Activated CD4-positive, alpha-beta memory T cell treated with anti-CD3 and anti-CD28 coated beads for 36 hours (primary cell): Measurements from ENCODE around the gene CYSTM1. TPM values are rescaled to one million over a fixed set of nuclear protein-coding genes. Genes with fewer than 3 reads are reported as not detected.
"Not testable (repeated sequence)": the region's sequence is repeated elsewhere in the genome, so short reads cannot be mapped to it uniquely, and the experiment has no call there.

ENCODE experiments used
- CTCF ChIA-PET: fragments of 350-600 bp; sonication (Branson Sonifier 250); formaldehyde crosslinking; loops from one replicate; lab custom pipeline; 2021; ENCODE audit warnings: antibody characterized with exemption, inconsistent platforms; lab: Charles Lee
- POLR2A ChIA-PET: fragments of 350-600 bp; sonication (Branson Sonifier 250); formaldehyde crosslinking; loops from one replicate; lab custom pipeline; 2021; ENCODE audit warnings: antibody characterized with exemption; lab: Charles Lee
- DNase-seq: peaks from one replicate; pipeline ENCODE4 v3.0.0-alpha.2; 2020
- H3K27ac Mint-ChIP-seq: one replicate; pipeline ENCODE4 v1.8.0; 2021; ENCODE audit warnings: mixed read lengths
- H3K27me3 Mint-ChIP-seq: one replicate; pipeline ENCODE4 v1.8.0; 2021; ENCODE audit warnings: mixed read lengths
- H3K36me3 Mint-ChIP-seq: one replicate; pipeline ENCODE4 v1.8.0; 2021; ENCODE audit warnings: mixed read lengths
- H3K4me1 Mint-ChIP-seq: one replicate; pipeline ENCODE4 v1.8.0; 2021; ENCODE audit warnings: low read depth, mixed read lengths
- H3K4me3 Mint-ChIP-seq: one replicate; pipeline ENCODE4 v1.8.0; 2021; ENCODE audit warnings: mild to moderate bottlenecking, mixed read lengths
- H3K9me3 Mint-ChIP-seq: one replicate; pipeline ENCODE4 v1.8.0; 2021; ENCODE audit warnings: mixed read lengths
- intact Hi-C: fragments of 100-400 bp; cut with micrococcal nuclease; formaldehyde crosslinking; loops from one replicate; pipeline ENCODE4 v1.15.1; 2023
- total RNA-seq, 2 experiments: library from RNA; stranded (reverse); gene quantifications; one replicate each; pipeline ENCODE4 v1.2.3, GENCODE V29; 2021

The CYSTM1 gene
- total RNA-seq, 2 experiments from 2014 or later = 25.2 to 26.5 TPM

- Mint-ChIP-seq H3K27me3 (no peaks in the 10 kb centered on the region), H3K36me3 (peaks cover 3% of the 10 kb centered on the region), H3K4me1 (no peaks in the 10 kb centered on the region), H3K4me3 (no peak overlapping the region), H3K9me3 (no peaks in the 10 kb centered on the region), H3K27ac (no peak overlapping the region)
- intact Hi-C loops = no loop called here
- ChIA-PET CTCF (no interaction called here), POLR2A (no interaction called here)
- no peak for DNase-seq
These were observed 21.3 kb downstream of the CYSTM1 start for GRCh38 chr5:140196115-140196814.

GRCh38 chr5:140197023-140197422, 22.0 kb downstream of the CYSTM1 start:
- intact Hi-C loops = no loop called here
- Mint-ChIP-seq H3K27ac (no peak overlapping the region), H3K27me3 (no peaks in the 10 kb centered on the region), H3K4me1 (no peaks in the 10 kb centered on the region), H3K9me3 (no peaks in the 10 kb centered on the region), H3K4me3 (no peak overlapping the region), H3K36me3 (peaks cover 3% of the 10 kb centered on the region)
- POLR2A ChIA-PET = no interaction called here
- CTCF ChIA-PET = no interaction called here
- no peak for DNase-seq

- H3K36me3 Mint-ChIP-seq, H3K4me3 Mint-ChIP-seq, H3K27ac Mint-ChIP-seq, POLR2A ChIA-PET, intact Hi-C loops, H3K27me3 Mint-ChIP-seq, DNase-seq, H3K9me3 Mint-ChIP-seq, H3K4me1 Mint-ChIP-seq: not testable (repeated sequence)
- CTCF ChIA-PET = interaction anchor here (0.6 kb wide), 1 partner anchor 521 kb away, joined by 3 read pairs; no protein-coding TSS in a partner anchor
These were observed 23.9 kb downstream of the CYSTM1 start for GRCh38 chr5:140198915-140199314.

GRCh38 chr5:140202078-140202477, 27.1 kb downstream of the CYSTM1 start:
- intact Hi-C loops = no loop called here
- no peak overlapping the region for H3K27ac Mint-ChIP-seq
- CTCF ChIA-PET = no interaction called here
- no peaks in the 10 kb centered on the region for H3K9me3 Mint-ChIP-seq
- no peak overlapping the region for H3K4me3 Mint-ChIP-seq
- H3K36me3 Mint-ChIP-seq = peaks cover 3% of the 10 kb centered on the region
- H3K4me1 Mint-ChIP-seq = no peaks in the 10 kb centered on the region
- peaks cover 2% of the 10 kb centered on the region for H3K27me3 Mint-ChIP-seq
- POLR2A ChIA-PET = no interaction called here
- DNase-seq = no peak

- POLR2A ChIA-PET = no interaction called here
- CTCF ChIA-PET = no interaction called here
- peaks cover 4% of the 10 kb centered on the region for H3K4me1 Mint-ChIP-seq
These were observed 27.6 kb downstream of the CYSTM1 start for GRCh38 chr5:140202610-140203009.

GRCh38 chr5:140205216-140205615, 30.2 kb downstream of the CYSTM1 start:
- POLR2A ChIA-PET = no interaction called here
- CTCF ChIA-PET = interaction anchor here (1.4 kb wide), 1 partner anchor 147 kb away, joined by 6 read pairs; no protein-coding TSS in a partner anchor

More at GRCh38 chr5:140202610-140203009, 27.6 kb downstream of the CYSTM1 start:
- intact Hi-C loops = no loop called here
- no peak overlapping the region for H3K27ac Mint-ChIP-seq
- peaks cover 3% of the 10 kb centered on the region for H3K36me3 Mint-ChIP-seq
- H3K4me3 Mint-ChIP-seq = no peak overlapping the region
- DNase-seq = no peak
- H3K9me3 Mint-ChIP-seq = no peaks in the 10 kb centered on the region
- peaks cover 2% of the 10 kb centered on the region for H3K27me3 Mint-ChIP-seq

GRCh38 chr5:140205952-140206351, 31.0 kb downstream of the CYSTM1 start:
- Mint-ChIP-seq H3K36me3 (peaks cover 2% of the 10 kb centered on the region), H3K27ac (no peak overlapping the region), H3K9me3 (no peaks in the 10 kb centered on the region), H3K4me3 (no peak overlapping the region), H3K4me1 (peaks cover 6% of the 10 kb centered on the region), H3K27me3 (peaks cover 2% of the 10 kb centered on the region)
- POLR2A ChIA-PET = no interaction called here
- no peak for DNase-seq
- CTCF ChIA-PET = interaction anchor here (1.4 kb wide), 1 partner anchor 146 kb away, joined by 6 read pairs; no protein-coding TSS in a partner anchor
- intact Hi-C loops = no loop called here

More at GRCh38 chr5:140205216-140205615, 30.2 kb downstream of the CYSTM1 start:
- Mint-ChIP-seq H3K4me1 (peaks cover 6% of the 10 kb centered on the region), H3K9me3 (no peaks in the 10 kb centered on the region), H3K27ac (no peak overlapping the region), H3K27me3 (peaks cover 2% of the 10 kb centered on the region), H3K36me3 (peaks cover 2% of the 10 kb centered on the region), H3K4me3 (no peak overlapping the region)
- intact Hi-C loops = no loop called here
- DNase-seq = no peak

- no peak overlapping the region for H3K4me3 Mint-ChIP-seq
- no peak for DNase-seq
- peaks cover 2% of the 10 kb centered on the region for H3K27me3 Mint-ChIP-seq
- no peaks in the 10 kb centered on the region for H3K9me3 Mint-ChIP-seq
- H3K27ac Mint-ChIP-seq = no peak overlapping the region
- H3K36me3 Mint-ChIP-seq = peaks cover 2% of the 10 kb centered on the region
- intact Hi-C loops = no loop called here
- H3K4me1 Mint-ChIP-seq = peaks cover 6% of the 10 kb centered on the region
- CTCF ChIA-PET = no interaction called here
- POLR2A ChIA-PET = no interaction called here
These were observed 32.4 kb downstream of the CYSTM1 start for GRCh38 chr5:140207250-140207964.

GRCh38 chr5:140208065-140208464, 33.1 kb downstream of the CYSTM1 start:
- H3K27me3 Mint-ChIP-seq = peaks cover 2% of the 10 kb centered on the region
- peaks cover 6% of the 10 kb centered on the region for H3K4me1 Mint-ChIP-seq
- DNase-seq = no peak
- CTCF ChIA-PET = no interaction called here
- POLR2A ChIA-PET = no interaction called here
- peaks cover 2% of the 10 kb centered on the region for H3K36me3 Mint-ChIP-seq
- intact Hi-C loops = no loop called here
- no peak overlapping the region for H3K4me3 Mint-ChIP-seq
- H3K27ac Mint-ChIP-seq = no peak overlapping the region
- no peaks in the 10 kb centered on the region for H3K9me3 Mint-ChIP-seq

- H3K36me3 Mint-ChIP-seq = no peaks in the 10 kb centered on the region
- H3K4me1 Mint-ChIP-seq = no peaks in the 10 kb centered on the region
- DNase-seq = no peak
- no peak overlapping the region for H3K27ac Mint-ChIP-seq
- intact Hi-C loops = no loop called here
- CTCF ChIA-PET = interaction anchor here (0.6 to 1.6 kb wide), 3 partner anchors 26 to 138 kb away, joined by 3 read pairs; no protein-coding TSS in a partner anchor
- POLR2A ChIA-PET = no interaction called here
- H3K9me3 Mint-ChIP-seq = no peaks in the 10 kb centered on the region
- H3K27me3 Mint-ChIP-seq = no peaks in the 10 kb centered on the region
- no peak overlapping the region for H3K4me3 Mint-ChIP-seq
These were observed 38.5 kb downstream of the CYSTM1 start for GRCh38 chr5:140213370-140213983.

GRCh38 chr5:140214831-140215230, 39.8 kb downstream of the CYSTM1 start:
- H3K4me1 Mint-ChIP-seq = peaks cover 3% of the 10 kb centered on the region
- ChIA-PET CTCF (interaction anchor here (1.1 kb wide), 1 partner anchor 30 kb away, joined by 3 read pairs; no protein-coding TSS in a partner anchor), POLR2A (no interaction called here)
- no peaks in the 10 kb centered on the region for H3K27me3 Mint-ChIP-seq
- no peak for DNase-seq
- intact Hi-C loops = no loop called here
- H3K27ac Mint-ChIP-seq = no peak overlapping the region
- H3K36me3 Mint-ChIP-seq = no peaks in the 10 kb centered on the region
- H3K9me3 Mint-ChIP-seq = no peaks in the 10 kb centered on the region
- H3K4me3 Mint-ChIP-seq = no peak overlapping the region

- Mint-ChIP-seq H3K27ac (no peak overlapping the region), H3K4me1 (peaks cover 7% of the 10 kb centered on the region), H3K27me3 (no peaks in the 10 kb centered on the region), H3K36me3 (no peaks in the 10 kb centered on the region), H3K9me3 (no peaks in the 10 kb centered on the region), H3K4me3 (no peak overlapping the region)
- DNase-seq = no peak
- POLR2A ChIA-PET = interaction anchor here (0.6 kb wide), 1 partner anchor 263 kb away, joined by 3 read pairs; no protein-coding TSS in a partner anchor
- intact Hi-C loops = no loop called here
- CTCF ChIA-PET = interaction anchor here (1.1 kb wide), 2 partner anchors 27 to 29 kb away, joined by 3 read pairs; no protein-coding TSS in a partner anchor
These were observed 40.3 kb downstream of the CYSTM1 start for GRCh38 chr5:140215276-140215675.
